Muscle of leg (tissue), 11 donors: ENCODE data around the gene PRKAG3. TPM values are rescaled to one million over a fixed set of nuclear protein-coding genes. Genes with fewer than 3 reads are reported as not detected.

Source experiments
- DNase-seq: peaks from one replicate; pipeline ENCODE4 v3.0.0; 2013
- H3K27ac ChIP-seq: one replicate; pipeline ENCODE4 v1.5.1; 2013; ENCODE audit warnings: mild to moderate bottlenecking, low read length, control low read depth
- H3K27me3 ChIP-seq: one replicate; pipeline ENCODE4 v1.6.1; 2013; ENCODE audit warnings: low read length; ENCODE audit not compliant: control insufficient read depth, insufficient read depth
- H3K36me3 ChIP-seq: one replicate; pipeline ENCODE4 v1.6.1; 2013; ENCODE audit warnings: low read length; ENCODE audit not compliant: control insufficient read depth, insufficient read depth
- H3K4me1 ChIP-seq: one replicate; pipeline ENCODE4 v1.6.1; 2013; ENCODE audit warnings: low read length; ENCODE audit not compliant: control insufficient read depth, insufficient read depth
- H3K4me3 ChIP-seq: one replicate; pipeline ENCODE4 v1.5.1; 2013; ENCODE audit warnings: low read length, control low read depth
- H3K9me3 ChIP-seq: replicated peaks from 2 replicates; pipeline ENCODE4 v1.6.1; 2013; ENCODE audit warnings: low read depth, low read length; ENCODE audit not compliant: control insufficient read depth
- WGBS: methylation state at CpG from one replicate; pipeline ENCODE4 v1.1.5; 2013; ENCODE audit warnings: missing lambda C conversion rate; ENCODE audit not compliant: insufficient coverage; 5-methylcytosine and 5-hydroxymethylcytosine counted together
- polyA plus RNA-seq, 8 donors: library from polyadenylated mRNA; unstranded; fragments of 120-200 nt; gene quantifications; one replicate each; pipeline versions ENCODE4 v1.2.1 to v1.2.3, GENCODE V29; 2013; ENCODE audit warnings: inconsistent platforms in 1 of 8, low replicate concordance in 1 of 8; ENCODE audit not compliant: insufficient read length in 8 of 8, insufficient read depth in 1 of 8
- total RNA-seq: library from RNA; stranded (reverse); fragments of 120-200 nt; gene quantifications from one replicate; pipeline ENCODE4 v1.2.4, GENCODE V29; 2013

PRKAG3 gene
- total and polyA plus RNA-seq, 9 donors, result 9.9 to 22.6 (median 19.0) TPM

DNA sequence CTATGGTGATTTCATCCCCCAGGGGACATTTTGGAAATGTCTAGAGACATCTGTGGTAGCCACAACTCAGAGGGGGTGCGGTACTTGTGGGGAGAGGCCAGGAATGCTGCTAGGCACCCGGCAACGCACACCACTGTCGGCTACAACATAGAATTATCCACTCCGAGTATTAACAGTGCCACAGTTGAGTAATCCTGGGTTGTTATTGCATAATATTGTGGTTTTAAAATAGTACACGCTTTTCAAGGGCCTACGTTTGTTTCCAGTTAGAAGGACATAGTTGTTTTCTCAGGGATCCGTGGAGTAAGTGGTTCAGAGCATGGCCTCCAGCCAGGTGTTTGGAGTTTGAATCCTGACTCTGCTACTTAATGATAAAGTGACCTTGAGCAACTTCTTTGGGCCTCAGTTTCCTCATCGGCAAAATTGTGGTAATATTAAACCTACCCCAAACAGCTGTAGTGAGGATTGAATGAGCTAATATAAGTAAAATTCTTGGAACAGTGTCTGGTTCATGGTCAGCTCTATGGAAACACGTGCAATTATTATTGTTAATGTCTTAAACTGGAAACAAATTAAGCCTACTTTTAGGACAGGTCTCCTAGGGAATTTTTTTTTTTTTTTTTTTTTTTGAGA lies 25.1 kb downstream of the PRKAG3 start:
- Histone ChIP-seq H3K4me3 (no peak overlapping the region), H3K27me3 (no peaks in the 10 kb centered on the region), H3K9me3 (peaks cover 5% of the 10 kb centered on the region), H3K36me3 (no peaks in the 10 kb centered on the region), H3K27ac (peak overlapping the region; percentile 77), H3K4me1 (peaks cover 20% of the 10 kb centered on the region)
- WGBS, result 25% methylated on average over 3 of the region's 10 CpGs
- peak; percentile 75 for DNase-seq

GRCh38 chr2:218805627-218806026 lies 26.0 kb downstream of the PRKAG3 start:
- peak overlapping the region; percentile 77 for H3K27ac ChIP-seq
- H3K4me1 ChIP-seq, result peaks cover 18% of the 10 kb centered on the region
- H3K27me3 ChIP-seq, result no peaks in the 10 kb centered on the region
- no peak overlapping the region for H3K4me3 ChIP-seq
- peak; percentile 73 for DNase-seq
- no CpG with 5 or more reads among the region's 3 CpGs for WGBS
- H3K36me3 ChIP-seq, result no peaks in the 10 kb centered on the region
- peaks cover 5% of the 10 kb centered on the region for H3K9me3 ChIP-seq

GRCh38 chr2:218804817-218805216 lies 26.8 kb downstream of the PRKAG3 start:
- no CpG with 5 or more reads among the region's 1 CpG for WGBS

DNA sequence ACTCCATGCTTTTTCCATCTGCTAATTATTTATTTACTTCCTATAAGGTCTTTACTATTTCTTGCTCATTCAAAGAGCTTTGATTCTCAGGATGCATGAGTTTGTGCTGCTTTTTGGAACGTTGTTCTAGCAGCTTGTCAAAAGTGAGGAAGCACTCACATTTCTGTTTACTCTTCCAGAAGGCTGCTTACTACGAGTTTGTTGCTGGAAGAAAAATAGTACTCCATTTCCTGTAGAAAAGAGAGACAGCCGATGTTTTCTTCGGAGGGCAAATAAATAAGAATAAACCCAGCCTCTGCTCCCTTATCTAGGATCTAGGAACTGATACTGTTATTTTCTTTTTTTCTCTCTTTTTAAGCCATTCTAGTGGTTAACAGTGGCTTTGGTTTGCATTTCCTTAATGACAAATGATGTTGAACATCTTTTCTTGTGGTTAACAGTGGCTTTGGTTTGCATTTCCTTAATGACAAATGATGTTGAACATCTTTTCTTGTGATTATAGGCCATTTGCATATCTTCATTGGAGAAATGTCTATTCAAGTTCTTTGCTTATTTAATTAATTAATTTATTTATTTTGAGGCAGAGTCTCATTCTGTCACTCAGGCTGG lies 29.1 kb downstream of the PRKAG3 start:
- H3K27ac ChIP-seq, result no peak overlapping the region
- WGBS, result no CpG with 5 or more reads among the region's 4 CpGs
- no peaks in the 10 kb centered on the region for H3K36me3 ChIP-seq
- no peak overlapping the region for H3K4me3 ChIP-seq
- peaks cover 14% of the 10 kb centered on the region for H3K4me1 ChIP-seq
- DNase-seq, result no peak
- H3K27me3 ChIP-seq, result peaks cover 3% of the 10 kb centered on the region
- H3K9me3 ChIP-seq, result peaks cover 5% of the 10 kb centered on the region

More at GRCh38 chr2:218804817-218805216, 26.8 kb downstream of the PRKAG3 start:
- Histone ChIP-seq H3K36me3 (no peaks in the 10 kb centered on the region), H3K4me1 (peaks cover 18% of the 10 kb centered on the region), H3K27me3 (peaks cover 3% of the 10 kb centered on the region), H3K27ac (peak overlapping the region; percentile 77), H3K4me3 (no peak overlapping the region), H3K9me3 (peaks cover 5% of the 10 kb centered on the region)
- DNase-seq, result no peak

DNA sequence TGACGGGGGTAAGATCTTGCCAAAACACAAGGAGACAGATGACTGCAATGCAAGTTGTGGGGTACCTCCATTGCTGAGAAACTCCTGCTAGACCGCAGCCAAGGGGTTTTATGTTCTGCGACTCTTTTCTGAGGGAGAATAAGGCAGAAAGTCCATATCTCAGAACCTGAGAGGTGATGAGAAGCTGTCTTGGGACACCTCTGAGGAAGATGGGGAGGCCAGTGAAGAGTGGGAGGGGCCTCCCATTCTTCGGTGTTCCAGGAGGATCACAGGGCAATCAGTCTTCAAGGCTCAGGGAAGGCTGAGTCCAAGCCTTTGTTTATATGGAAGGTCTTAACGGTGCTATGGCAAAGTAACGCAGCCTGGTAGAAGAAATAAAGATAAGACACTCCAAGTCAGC lies 31.6 kb downstream of the PRKAG3 start:
- Histone ChIP-seq H3K9me3 (peaks cover 5% of the 10 kb centered on the region), H3K27me3 (peaks cover 3% of the 10 kb centered on the region), H3K36me3 (no peaks in the 10 kb centered on the region), H3K4me1 (no peaks in the 10 kb centered on the region), H3K4me3 (no peak overlapping the region), H3K27ac (no peak overlapping the region)
- no peak for DNase-seq
- 39% methylated on average over 4 of the region's 6 CpGs for WGBS

DNA sequence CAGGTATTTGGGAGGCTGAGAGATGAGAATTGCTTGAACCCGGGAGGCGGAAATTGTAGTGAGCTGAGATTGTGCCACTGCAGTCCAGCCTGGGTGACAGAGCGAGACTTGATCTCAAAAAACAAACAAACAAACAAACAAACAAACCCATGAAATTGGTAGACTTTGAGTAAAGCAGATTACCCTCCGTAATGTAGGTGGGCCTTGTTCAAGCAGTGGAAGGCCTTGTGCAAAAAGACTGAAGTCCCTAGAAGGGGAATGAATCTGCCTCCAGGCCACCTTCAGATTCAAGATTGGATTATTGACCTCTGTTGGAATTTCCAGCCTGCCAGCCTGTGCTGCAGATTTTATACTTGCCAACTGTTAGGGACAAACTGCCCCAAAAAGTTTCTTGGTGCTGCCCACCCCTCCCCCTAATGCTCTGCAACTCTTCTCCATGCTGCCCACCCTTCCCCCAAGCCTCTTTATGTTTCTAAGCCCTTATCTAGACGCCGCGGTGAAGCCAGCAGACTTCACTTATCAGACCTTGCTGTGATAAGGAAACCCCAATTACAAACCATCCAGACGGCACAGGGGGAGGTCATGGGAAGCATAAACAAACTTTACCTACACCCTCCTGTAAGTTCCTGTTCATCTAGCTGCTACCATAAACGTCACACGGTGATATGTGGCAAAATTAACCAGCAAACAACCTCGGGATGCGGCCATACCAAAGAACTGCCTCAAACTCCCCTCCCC lies 32.7 kb downstream of the PRKAG3 start:
- Histone ChIP-seq H3K27ac (no peak overlapping the region), H3K4me1 (no peaks in the 10 kb centered on the region), H3K36me3 (no peaks in the 10 kb centered on the region), H3K4me3 (no peak overlapping the region), H3K27me3 (peaks cover 3% of the 10 kb centered on the region), H3K9me3 (no peaks in the 10 kb centered on the region)
- WGBS, result 20% methylated on average over 8 of the region's 12 CpGs
- DNase-seq, result no peak

DNA sequence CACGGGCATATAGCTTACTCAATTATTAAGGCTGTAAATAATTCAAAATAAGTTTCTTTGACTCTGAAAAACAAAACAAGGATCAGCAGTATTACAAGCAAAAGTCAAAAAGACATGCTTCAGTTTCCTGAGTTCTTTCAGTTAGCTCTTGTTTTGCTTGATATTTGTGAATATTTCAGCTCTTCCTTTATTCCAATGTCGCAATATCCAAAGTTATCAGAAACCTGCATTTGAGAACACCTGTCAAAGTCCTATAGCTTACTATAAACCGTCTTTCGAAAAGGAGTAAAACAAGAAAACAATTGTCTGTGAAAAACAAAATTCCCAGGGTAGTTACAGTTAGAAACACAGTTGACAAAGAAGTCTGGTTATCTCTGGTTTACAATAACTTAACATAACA lies 34.9 kb downstream of the PRKAG3 start:
- H3K4me1 ChIP-seq, result no peaks in the 10 kb centered on the region
- peaks cover 3% of the 10 kb centered on the region for H3K27me3 ChIP-seq
- no CpG with 5 or more reads among the region's 4 CpGs for WGBS
- DNase-seq, result no peak
- H3K9me3 ChIP-seq, result no peaks in the 10 kb centered on the region
- H3K4me3 ChIP-seq, result no peak overlapping the region
- H3K27ac ChIP-seq, result no peak overlapping the region
- no peaks in the 10 kb centered on the region for H3K36me3 ChIP-seq

GRCh38 chr2:218792433-218792832 lies 39.2 kb downstream of the PRKAG3 start:
- no CpG with 5 or more reads among the region's 1 CpG for whole genome bisulfite sequencing
- Histone ChIP-seq H3K9me3 (peaks cover 7% of the 10 kb centered on the region), H3K36me3 (peaks cover 6% of the 10 kb centered on the region), H3K4me1 (no peaks in the 10 kb centered on the region), H3K4me3 (no peak overlapping the region), H3K27me3 (no peaks in the 10 kb centered on the region), H3K27ac (no peak overlapping the region)
- DNase-seq, result no peak

DNA sequence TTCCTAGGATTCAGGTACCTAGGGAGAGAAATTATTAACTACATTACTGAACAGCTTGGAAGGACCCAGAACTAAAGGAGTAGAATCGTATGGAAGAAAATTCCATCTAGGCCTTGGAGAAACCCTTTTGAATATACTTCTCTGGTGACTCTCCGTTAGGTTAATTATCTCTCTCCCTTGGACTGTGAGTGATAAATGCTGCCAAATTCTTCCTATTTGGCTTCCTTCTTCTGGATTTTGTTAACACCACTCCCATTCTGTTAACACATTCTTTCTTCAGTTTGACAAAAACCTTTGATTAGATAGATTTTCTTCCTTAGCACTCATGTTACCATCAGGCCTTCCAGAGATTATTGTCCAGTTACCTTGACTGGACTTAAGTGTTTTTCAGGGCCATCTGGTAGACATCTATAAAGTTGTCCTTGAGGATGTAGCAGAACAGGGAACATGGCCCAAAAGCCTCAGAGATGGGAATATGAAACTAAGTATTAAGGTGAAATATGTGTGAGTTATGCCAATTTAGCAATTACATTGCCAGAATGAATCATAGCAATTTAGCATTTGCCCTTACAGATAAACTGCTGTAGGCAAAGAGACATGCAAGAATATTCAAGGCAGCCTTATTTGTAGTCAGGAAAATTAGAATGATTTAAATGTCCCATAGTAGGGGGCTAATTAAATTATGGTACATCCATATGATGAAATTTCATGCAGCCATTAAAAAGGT lies 42.9 kb downstream of the PRKAG3 start:
- WGBS, result no CpG with 5 or more reads among the region's 2 CpGs
- Histone ChIP-seq H3K27ac (no peak overlapping the region), H3K27me3 (no peaks in the 10 kb centered on the region), H3K4me3 (no peak overlapping the region), H3K4me1 (peaks cover 3% of the 10 kb centered on the region), H3K36me3 (peaks cover 6% of the 10 kb centered on the region), H3K9me3 (peaks cover 7% of the 10 kb centered on the region)
- no peak for DNase-seq

GRCh38 chr2:218786133-218786532 lies 45.5 kb downstream of the PRKAG3 start:
- WGBS, result 100% methylated on average over 1 of the region's 3 CpGs
- Histone ChIP-seq H3K4me3 (no peak overlapping the region), H3K9me3 (peaks cover 7% of the 10 kb centered on the region), H3K36me3 (peaks cover 6% of the 10 kb centered on the region), H3K4me1 (peaks cover 12% of the 10 kb centered on the region), H3K27me3 (no peaks in the 10 kb centered on the region), H3K27ac (no peak overlapping the region)
- DNase-seq, result no peak
